IPS-NIHi7 (cell line): ENCODE data around the gene EIF2B4.
"Not testable (repeated sequence)": the region's sequence is repeated elsewhere in the genome, so short reads cannot be mapped to it uniquely, and the experiment has no call there.

Experiments used
- DNase-seq: peaks from one replicate; pipeline ENCODE4 v3.0.0; 2012; ENCODE audit warnings: mixed read lengths; ENCODE audit errors: extremely low spot score

EIF2B4 gene

GRCh38 chr2:27336173-27336572 lies 34.0 kb downstream of the EIF2B4 start:
- DNase-seq = no peak

GRCh38 chr2:27335311-27335710 lies 34.8 kb downstream of the EIF2B4 start:
- no peak for DNase-seq

DNA sequence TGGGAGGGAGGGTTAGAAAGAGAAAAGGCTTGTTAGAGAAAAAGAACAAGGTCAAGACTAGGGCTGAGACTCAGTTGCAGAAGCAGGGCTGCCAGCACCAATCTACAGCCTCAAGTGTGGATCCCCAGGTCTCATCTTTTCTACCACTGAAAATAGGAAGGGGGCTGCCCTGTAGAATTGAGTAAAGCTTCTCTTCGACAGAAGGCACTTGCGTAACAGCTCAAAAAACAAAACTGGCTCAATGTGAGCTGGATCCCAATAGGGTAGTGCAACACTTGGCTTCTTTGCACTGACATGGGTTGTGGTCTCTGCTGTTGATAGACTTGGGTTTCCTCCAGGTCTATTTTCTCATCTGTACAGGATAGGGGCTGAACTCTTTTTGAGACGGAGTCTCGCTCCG lies 45.4 kb downstream of the EIF2B4 start:
- DNase-seq = no peak

DNA sequence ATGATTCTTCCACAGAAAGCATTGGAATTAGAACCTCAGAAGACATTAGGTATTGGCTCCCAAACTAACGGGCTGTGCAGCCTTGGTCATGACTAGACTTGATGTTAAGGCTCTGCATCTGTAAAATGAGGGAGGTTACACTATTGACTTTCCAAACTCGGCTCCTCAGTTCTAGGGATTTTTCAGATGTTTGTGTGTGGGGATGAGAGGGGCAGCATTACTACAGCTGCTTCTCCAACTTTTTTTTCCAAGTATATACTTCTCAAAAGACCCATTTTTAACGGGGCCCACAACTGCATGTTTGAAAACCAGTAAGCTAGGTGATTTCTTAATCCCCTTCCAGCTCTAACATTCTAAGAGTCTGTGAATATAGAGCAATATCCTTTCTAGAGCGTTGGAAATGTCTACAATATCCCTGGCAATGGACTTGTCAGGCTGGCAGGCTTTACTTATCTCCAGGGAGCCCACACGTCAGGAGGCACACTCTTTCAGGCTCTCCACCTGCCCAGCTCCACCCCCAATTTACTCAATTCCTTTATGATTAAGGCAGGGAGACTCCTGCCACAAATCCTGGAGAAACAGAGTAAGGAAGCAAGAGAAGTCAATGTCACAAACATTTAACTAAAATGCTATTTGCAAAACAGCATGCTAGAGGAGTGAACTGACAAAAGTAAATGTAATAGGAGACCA lies 46.4 kb downstream of the EIF2B4 start:
- DNase-seq = no peak

DNA sequence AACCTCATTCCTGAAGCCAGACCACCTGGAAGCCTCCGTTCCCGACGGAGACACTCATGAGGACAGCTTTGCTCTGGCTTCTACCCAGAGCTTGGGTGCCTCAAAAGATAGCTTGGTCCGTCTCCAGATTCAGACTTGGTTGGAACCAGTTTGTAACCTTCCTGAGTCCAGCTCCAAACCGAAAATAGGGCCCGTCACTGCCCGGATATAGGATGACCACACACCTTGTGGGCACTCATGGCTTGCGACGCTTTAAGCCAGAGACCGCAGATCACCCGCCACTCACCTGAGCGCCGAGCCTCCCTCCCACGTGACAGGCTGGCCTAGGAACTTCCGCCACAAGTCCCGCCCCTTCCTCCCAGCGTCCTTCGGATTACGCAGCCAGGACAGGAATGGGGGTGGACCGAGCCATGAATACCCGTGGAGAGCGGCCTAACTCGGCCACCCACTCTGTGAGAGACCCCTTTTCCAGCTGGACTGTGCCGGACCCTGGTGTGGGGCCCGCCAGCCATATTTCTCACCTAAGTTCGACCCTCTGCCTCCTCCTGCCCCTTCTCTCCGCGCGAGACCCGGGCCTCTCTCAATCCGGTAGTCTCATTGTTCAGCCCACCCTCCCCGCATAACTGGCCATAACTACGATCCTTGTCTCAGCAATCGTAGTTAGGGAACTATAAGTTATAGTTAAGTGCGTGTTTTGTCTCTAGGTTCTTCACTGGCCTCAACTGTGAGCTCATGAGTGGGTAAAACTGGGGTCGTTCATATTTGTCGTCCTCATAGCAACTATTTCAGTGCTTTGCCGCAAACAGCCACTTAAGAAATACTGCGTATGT lies 47.2 kb downstream of the EIF2B4 start, which contains the start of gene MPV17:
MPV17 (minus strand) TSS at position 332 of the 830 bp plus-strand sequence. CDS start 580 bp downstream, outside the sequence.
- DNase-seq = peak; percentile 99

GRCh38 chr2:27322301-27322765 lies 47.8 kb downstream of the EIF2B4 start:
- no peak for DNase-seq

- DNase-seq = peak; percentile 73
These were observed 49.1 kb downstream of the EIF2B4 start for GRCh38 chr2:27320958-27321543.

- not testable (repeated sequence) for DNase-seq
These were observed 50.3 kb downstream of the EIF2B4 start for GRCh38 chr2:27319839-27320238.

GRCh38 chr2:27316655-27317412 lies 53.3 kb downstream of the EIF2B4 start:
- DNase-seq = no peak

DNA sequence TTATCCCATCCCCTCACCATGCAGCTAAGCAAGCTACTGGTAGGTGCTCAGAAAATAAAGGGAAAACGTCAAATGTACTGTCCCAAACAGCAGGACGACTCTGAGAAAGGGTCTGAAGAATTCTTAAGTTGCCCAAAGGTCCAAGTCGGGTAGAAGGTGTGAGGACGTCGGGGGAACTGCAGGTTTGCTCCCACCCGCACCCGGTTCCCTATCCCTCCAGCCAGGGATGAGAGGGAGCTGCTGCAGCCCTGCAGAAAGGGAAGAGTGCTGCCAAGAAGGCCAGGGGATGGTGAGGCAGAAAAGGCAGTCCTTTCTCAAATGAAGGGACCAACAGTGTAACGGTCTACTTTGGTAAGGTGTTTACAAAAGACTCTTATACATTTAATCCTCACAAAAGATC lies 55.0 kb downstream of the EIF2B4 start:
- no peak for DNase-seq

DNA sequence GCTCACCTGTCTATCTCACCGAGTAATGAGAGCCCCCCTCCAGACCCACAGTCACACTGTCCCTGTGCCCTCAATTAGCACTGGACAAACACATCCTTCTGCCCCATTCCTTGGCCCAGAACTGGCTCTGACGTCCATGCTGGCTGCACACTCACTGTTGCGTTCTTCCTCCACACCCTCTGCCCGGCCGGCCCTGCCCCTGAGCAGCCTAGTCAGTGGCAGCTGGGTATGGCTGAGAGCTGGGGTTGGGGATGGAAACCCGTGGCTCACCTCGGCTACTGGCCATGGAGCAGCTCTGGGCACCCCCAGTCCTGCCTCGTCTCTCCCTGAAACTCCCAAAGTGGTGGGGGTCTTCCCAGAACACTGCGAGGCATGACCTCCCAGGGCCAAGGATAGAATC lies 55.4 kb downstream of the EIF2B4 start:
- DNase-seq = no peak
